HepG2 (cell line): ENCODE results near the gene SLC44A4. TPM values are rescaled to one million over a fixed set of nuclear protein-coding genes. Genes with fewer than 3 reads are reported as not detected.

Experiments used
- ARID3A ChIP-seq: IDR thresholded peaks from 2 replicates; pipeline ENCODE4 v1.6.1; 2012; ENCODE audit warnings: low read depth, low read length, improper control_type of control experiment
- DNMT3B ChIP-seq: conservative IDR thresholded peaks from 2 replicates; pipeline ENCODE4 v1.6.1; 2016; ENCODE audit warnings: missing biosample characterization, control low read depth
- FOXO1 ChIP-seq: sonication (generic); formaldehyde crosslinking; IDR thresholded peaks from 2 replicates; pipeline ENCODE4 v1.4.0; 2020; ENCODE audit warnings: missing genetic modification reagents
- PLSCR1 ChIP-seq: sonication (generic); formaldehyde crosslinking; IDR thresholded peaks from 2 replicates; pipeline ENCODE4 v1.5.0; 2020; ENCODE audit warnings: missing genetic modification reagents, mild to moderate bottlenecking, borderline replicate concordance
- PRDM4 ChIP-seq: sonication (generic); formaldehyde crosslinking; IDR thresholded peaks from 2 replicates; pipeline ENCODE4 v1.9.0; 2021; ENCODE audit warnings: missing genetic modification reagents, borderline replicate concordance
- PTBP1 ChIP-seq: fragments of 200-400 bp; formaldehyde crosslinking; IDR thresholded peaks from 2 replicates; pipeline ENCODE4 v1.6.1; 2018; ENCODE audit warnings: low read length, low read depth; ENCODE audit not compliant: poor library complexity, severe bottlenecking
- RXRB ChIP-seq: IDR thresholded peaks from 2 replicates; pipeline ENCODE4 v1.6.1; 2016; ENCODE audit warnings: borderline replicate concordance, missing genetic modification reagents, missing compliant biosample characterization
- SAFB2 ChIP-seq: sonication (generic); formaldehyde crosslinking; IDR thresholded peaks from 2 replicates; pipeline ENCODE4 v1.5.1; 2020; ENCODE audit warnings: missing genetic modification reagents, low read depth, mild to moderate bottlenecking, borderline replicate concordance
- TRIM24 ChIP-seq: sonication (generic); formaldehyde crosslinking; IDR thresholded peaks from 2 replicates; pipeline ENCODE4 v1.8.0; 2022; ENCODE audit warnings: mild to moderate bottlenecking, missing genetic modification reagents
- U2AF1 ChIP-seq: fragments of 200-400 bp; formaldehyde crosslinking; optimal IDR thresholded peaks from 2 replicates; pipeline ENCODE3; 2017; ENCODE audit warnings: mild to moderate bottlenecking, low read depth, low read length
- ZNF205 ChIP-seq: IDR thresholded peaks from 2 replicates; pipeline ENCODE4 v1.6.1; 2018; ENCODE audit warnings: missing biosample characterization, missing genetic modification reagents
- ZNF224 ChIP-seq: sonication (generic); formaldehyde crosslinking; IDR thresholded peaks from 2 replicates; pipeline ENCODE4 v1.5.0; 2020; ENCODE audit warnings: mild to moderate bottlenecking, missing genetic modification reagents
- ZNF317 ChIP-seq: sonication (generic); formaldehyde crosslinking; IDR thresholded peaks from 2 replicates; pipeline ENCODE4 v1.5.0; 2020; ENCODE audit warnings: mild to moderate bottlenecking, missing genetic modification reagents
- ZNF362 ChIP-seq: sonication (generic); formaldehyde crosslinking; IDR thresholded peaks from 2 replicates; pipeline ENCODE4 v1.4.0; 2020; ENCODE audit warnings: missing genetic modification reagents, mild to moderate bottlenecking, borderline replicate concordance
- ZNF430 ChIP-seq: sonication (generic); formaldehyde crosslinking; IDR thresholded peaks from 2 replicates; pipeline ENCODE4 v1.9.0; 2021; ENCODE audit warnings: mild to moderate bottlenecking, missing genetic modification reagents
- ZNF629 ChIP-seq: sonication (generic); formaldehyde crosslinking; conservative IDR thresholded peaks from 2 replicates; pipeline ENCODE4 v1.5.0; 2020; ENCODE audit warnings: missing genetic modification reagents
- ZNF644 ChIP-seq: IDR thresholded peaks from 2 replicates; pipeline ENCODE4 v1.6.1; 2016; ENCODE audit warnings: low read depth
- ZNF670 ChIP-seq: sonication (generic); formaldehyde crosslinking; IDR thresholded peaks from 2 replicates; pipeline ENCODE4 v1.8.0; 2022; ENCODE audit warnings: mild to moderate bottlenecking, missing genetic modification reagents, borderline replicate concordance
- ZNF710 ChIP-seq: sonication (generic); formaldehyde crosslinking; IDR thresholded peaks from 2 replicates; pipeline ENCODE4 v1.5.0; 2020; ENCODE audit warnings: mild to moderate bottlenecking, missing genetic modification reagents, borderline replicate concordance
- polyA plus RNA-seq, 8 experiments: library from polyadenylated mRNA; depleted of rRNA in 3 of 8; stranded (reverse) in 7 of 8; unstranded in 1 of 8; fragments of >200 nt; fragmentation: Illumina TruSeq in 4 of 8; extraction: Trizol in 4 of 8; gene quantifications; 2 replicates each; pipeline versions ENCODE4 v1.2.1 to v1.2.3, GENCODE V29; 2011 to 2016; ENCODE audit warnings: low read depth in 4 of 8, missing spikeins in 1 of 8, mixed read lengths in 1 of 8; ENCODE audit not compliant: insufficient read depth in 1 of 8
- total RNA-seq, 5 experiments: library from RNA; depleted of rRNA; stranded (reverse); fragments of >200 nt; fragmentation: Illumina TruSeq; extraction: Trizol; gene quantifications; 2 replicates each; pipeline ENCODE4 v1.2.3, GENCODE V29; 2016; ENCODE audit warnings: low read depth in 1 of 5

SLC44A4 gene
- total and polyA plus RNA-seq, 2 of the 13 experiments (the other 11 are each of a cell fraction or from before 2014, with no cell fraction given), result 3.5 to 5.9 TPM

GRCh38 chr6:31819871-31820299 lies 58.9 kb downstream of the SLC44A4 start (continued):
- TF ChIP-seq ARID3A (peak; percentile 12; the same call in 1 of the 2 replicates), PTBP1 (no peak), ZNF224 (no peak), ZNF430 (CRISPR knock-in tag) (peak; percentile 52; the same call in 1 of the 2 replicates), FOXO1 (CRISPR knock-in tag) (no peak), DNMT3B (no peak), ZNF670 (no peak), SAFB2 (CRISPR knock-in tag) (no peak), ZNF362 (CRISPR knock-in tag) (peak; percentile 43; the same call in 1 of the 2 replicates), ZNF629 (no peak), ZNF710 (CRISPR knock-in tag) (no peak), RXRB (CRISPR knock-in tag) (peak; percentile 49), PLSCR1 (CRISPR knock-in tag) (no peak), ZNF205 (CRISPR knock-in tag) (no peak), ZNF644 (CRISPR knock-in tag) (peak; percentile 7; the same call in 1 of the 2 replicates), PRDM4 (CRISPR knock-in tag) (no peak), TRIM24 (no peak), U2AF1 (no peak), ZNF317 (CRISPR knock-in tag) (0 out of 2 replicates have a peak, but pooled peaks have one; percentile 34)
